KBM-7 (cell line): ENCODE data around the gene DDX28.
"Not testable (repeated sequence)": the region's sequence is repeated elsewhere in the genome, so short reads cannot be mapped to it uniquely, and the experiment has no call there.

Experiments
- DNase-seq: peaks from one replicate; pipeline ENCODE4 v3.0.0-alpha.2; 2015
- in situ Hi-C: fragments of 300-500 bp; cut with MboI; formaldehyde crosslinking; loops from 2 replicates; pipeline ENCODE4 v1.14.3; 2020; ENCODE audit warnings: low sequenced_read_pairs, low pct_unique_long_range_greater_than_20kb, mixed read lengths

Gene DDX28

DNA sequence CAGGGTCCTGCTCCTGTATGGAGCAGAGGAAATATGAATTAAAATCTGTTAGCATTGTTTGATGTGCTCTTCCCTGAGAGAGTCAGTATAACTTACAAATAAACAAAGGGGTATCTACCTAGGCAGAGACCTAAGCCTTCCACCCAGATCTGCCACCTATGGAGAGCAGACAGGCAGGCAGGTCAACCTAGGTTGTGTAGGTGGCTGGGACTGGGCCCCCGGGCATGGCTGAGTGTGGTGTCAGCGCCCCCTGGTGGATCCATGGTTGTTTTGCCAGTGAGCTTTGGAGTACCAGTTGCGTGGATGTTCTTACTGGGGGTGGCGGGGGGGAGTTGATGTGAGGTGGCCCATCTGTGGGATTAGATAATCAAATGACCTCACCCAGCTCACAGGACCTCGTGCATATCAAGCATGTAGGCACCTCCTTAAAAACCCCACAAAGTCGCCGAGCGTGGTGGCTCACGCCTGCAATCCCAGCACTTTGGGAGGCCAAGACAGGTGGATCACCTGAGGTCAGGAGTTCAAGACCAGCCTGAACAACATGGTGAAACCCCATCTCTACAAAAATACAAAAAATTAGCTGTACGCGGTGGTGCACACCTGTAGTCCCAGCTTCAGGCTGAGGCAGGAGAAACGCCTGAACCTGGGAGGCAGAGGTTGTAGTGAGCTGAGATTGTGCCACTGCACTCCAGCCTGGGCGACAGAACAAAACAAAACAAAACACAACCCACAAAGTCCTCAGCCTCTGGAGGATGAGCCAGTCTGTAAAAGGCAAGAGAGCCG, 17.7 kb upstream of the DDX28 start:
- in situ Hi-C loops: no loop called here
- DNase-seq: peak; percentile 85

DNA sequence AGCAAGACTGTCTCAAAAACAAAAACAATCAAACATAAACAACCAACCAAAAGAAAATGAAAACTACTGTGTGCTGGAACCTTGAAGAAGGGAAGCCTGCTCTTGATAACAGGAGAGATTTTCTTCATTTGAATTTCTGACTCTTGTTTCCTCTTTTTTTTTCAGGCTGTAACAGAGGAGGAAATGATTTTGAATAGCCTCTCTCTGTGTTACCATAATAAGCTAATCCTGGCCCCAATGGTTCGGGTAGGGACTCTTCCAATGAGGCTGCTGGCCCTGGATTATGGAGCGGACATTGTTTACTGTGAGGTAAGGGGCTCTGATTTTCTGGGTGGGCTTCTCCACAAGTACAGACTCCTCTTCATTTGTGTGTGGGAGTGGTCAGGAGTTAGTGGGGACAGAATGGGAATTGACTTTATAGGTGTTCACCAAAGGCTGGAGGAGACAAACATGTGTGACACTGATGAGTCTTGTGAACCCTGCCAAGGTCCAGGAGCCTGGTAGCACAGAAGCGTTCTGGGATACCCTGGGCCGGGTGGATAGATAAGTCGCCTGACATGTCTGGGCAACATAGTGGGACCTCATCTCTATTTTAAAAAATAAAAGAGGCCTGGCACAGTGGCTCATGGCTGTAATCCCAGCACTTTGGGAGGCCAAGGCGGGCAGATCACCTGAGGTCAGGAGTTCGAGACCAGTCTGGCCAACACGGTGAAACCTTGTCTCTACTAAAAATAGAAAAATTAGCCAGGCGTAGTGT, 15.0 kb upstream of the DDX28 start:
- DNase-seq: peak; percentile 38
- in situ Hi-C loops: no loop called here

DNA sequence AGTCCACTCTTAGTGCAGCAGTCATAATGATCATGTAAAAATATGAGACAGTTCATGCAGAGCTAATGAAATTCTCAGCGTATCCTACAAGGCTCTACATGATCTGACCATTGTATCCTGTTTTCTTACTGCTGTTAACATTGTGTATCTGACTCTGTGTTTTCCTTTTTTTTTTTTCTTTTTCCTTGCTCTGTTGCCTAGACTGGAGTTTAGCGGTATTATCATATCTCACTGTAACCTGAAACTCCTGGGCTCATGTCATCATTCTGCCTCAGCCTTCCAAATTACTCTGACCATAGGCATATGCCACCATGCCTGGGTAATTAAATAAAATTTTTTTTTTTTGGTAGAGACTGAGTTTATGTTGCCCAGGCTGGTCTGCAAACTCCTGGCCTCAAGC, 12.2 kb upstream of the DDX28 start:
- DNase-seq: no peak
- in situ Hi-C loops: no loop called here

DNA sequence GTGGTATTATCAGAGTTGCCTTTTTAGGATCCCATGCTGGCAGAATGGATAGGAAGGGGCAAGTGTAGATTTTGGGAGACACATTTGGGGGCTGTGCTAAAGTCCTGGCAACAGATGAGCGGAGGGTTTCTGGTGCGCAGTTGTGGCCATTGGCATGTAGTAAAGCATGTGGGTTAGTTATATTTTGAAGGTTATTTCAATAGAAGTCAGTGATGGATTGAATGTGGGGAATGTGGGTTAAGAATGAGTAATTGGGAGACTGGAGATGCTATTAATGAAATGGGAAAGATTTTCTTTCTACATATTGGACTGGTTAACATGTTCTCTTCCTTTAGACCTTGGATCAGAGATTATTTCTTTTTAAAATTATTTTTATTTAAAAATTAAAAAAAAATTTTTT, 10.1 kb upstream of the DDX28 start:
- no peak for DNase-seq
- in situ Hi-C loops: no loop called here

DNA sequence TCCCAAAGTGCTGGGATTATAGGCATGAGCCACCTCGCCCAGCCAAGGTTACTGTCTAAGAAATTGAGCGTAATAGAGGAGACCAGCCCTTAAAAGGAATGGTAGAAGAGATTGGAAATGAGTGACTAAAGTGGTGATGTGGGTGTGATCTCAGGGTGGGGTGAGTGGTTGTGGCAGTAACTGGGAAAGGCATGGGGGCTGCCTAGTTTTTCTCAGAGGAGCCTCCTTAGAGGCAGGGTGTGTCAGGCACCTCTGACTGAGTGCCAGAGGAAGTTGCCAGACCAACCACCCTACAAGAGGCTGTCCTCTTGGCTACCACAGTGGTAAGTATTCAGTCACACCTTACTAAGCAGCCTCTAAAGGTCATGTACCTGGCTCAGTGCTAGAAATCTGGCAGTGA, 8.9 kb upstream of the DDX28 start:
- in situ Hi-C loops: no loop called here

DNA sequence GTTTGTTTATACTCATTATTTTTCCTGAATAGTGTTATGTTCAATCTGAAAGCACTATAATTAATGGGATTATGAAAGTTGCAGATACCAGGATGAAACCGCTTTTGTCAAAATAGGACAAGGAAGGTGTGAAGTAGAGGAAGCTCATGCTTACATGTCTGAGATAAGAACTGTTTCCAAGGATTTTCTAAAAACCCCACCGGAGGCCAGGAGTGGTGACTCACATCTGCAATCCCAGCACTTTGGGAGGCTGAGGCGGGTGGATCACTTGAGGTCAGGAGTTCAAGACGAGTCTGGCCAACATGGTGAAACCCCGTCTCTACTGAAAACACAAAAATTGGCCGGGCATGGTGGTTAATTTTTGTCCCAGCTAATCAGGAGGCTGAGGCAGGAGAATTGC, 7.1 kb upstream of the DDX28 start:
- DNase-seq, in situ Hi-C loops: not testable (repeated sequence)

More for the DNA sequence above, 8.9 kb upstream of the DDX28 start:
- no peak for DNase-seq

DNA sequence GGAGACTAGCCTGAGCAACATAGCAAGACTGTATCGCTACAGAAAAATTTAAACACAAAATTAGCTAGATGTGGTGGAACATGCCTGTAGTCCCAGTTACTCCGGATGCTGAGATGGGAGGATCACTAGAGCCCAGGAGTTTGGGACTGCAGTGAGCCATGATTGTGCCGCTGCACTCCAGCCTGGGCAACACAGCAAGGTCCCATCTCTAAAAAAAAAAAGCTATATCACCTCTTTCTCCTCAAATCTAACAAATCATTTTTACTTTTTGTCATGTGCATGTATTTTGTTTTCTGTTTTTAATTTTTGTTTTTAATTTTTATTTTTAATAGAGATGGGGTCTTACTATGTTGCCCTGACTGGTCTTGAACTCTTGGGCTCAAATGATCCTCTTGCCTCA, 6.0 kb upstream of the DDX28 start:
- no peak for DNase-seq
- in situ Hi-C loops: no loop called here

DNA sequence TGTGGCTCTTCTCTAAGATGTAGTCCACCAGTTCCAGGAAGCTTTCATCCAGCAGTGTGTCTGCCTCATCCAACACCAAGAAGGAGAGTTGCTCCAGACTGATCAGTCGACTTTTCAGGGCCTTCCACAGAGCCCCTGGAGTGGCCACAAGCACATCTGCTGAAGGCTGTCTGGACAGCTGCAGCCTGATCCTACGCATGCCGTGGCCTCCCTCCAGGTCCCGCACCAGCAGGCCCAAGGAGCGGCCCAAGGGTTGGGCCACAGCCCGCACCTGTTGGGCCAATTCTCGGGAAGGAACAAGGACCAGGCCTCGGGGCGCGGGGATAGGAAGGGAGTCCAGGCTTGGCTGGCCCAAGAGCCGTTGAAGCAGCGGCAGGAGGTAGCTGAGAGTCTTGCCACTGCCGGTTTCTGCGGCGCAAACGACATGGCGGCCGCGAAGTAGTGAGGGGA, 729 bp downstream of the DDX28 start:
- DNase-seq: no peak
- in situ Hi-C loops: no loop called here

DNA sequence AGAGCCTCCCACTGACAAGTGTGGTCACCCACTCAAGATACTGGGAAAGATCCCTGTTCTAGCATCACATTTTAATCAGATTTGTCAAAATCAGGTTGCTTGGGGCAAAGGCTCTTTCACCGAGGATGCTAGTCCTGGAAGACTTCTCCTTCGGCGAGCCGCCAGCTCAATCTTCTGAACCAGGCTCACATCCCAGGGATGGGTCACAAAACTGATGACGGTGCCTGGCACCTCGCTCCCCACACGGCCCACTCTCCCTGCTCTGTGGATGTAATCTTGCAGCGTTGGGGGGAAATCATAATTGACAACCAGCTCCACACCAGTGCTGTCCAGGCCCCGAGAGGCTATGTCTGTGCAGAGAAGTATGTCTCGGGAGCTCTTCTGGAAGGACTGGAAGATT, 1.5 kb downstream of the DDX28 start:
- DNase-seq: no peak
- in situ Hi-C loops: no loop called here

DNA sequence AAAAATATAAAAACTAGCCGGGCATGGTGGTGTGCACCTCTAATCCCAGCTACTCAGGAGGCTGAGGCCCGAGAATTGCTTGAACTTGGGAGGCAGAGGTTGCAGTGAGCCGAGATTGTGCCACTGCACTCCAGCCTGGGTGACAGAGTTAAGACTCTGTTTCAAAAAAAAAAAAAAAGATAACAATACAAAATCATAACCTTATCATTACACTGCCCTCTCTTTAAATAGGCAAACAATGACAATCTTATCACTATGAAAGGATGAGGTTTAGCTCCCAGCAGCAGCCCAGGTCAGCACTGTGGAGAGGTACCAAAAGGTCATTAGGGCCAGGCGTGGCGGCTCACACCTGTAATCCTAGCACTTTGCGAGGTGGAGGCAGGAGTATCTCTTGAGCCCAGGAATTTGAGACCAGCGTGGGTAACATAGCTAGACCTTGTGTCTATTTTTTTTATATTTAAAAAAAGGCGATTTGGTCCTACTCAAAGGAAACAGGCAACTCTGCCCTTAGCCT, 3.8 kb downstream of the DDX28 start:
- in situ Hi-C loops: no loop called here
- no peak for DNase-seq

DNA sequence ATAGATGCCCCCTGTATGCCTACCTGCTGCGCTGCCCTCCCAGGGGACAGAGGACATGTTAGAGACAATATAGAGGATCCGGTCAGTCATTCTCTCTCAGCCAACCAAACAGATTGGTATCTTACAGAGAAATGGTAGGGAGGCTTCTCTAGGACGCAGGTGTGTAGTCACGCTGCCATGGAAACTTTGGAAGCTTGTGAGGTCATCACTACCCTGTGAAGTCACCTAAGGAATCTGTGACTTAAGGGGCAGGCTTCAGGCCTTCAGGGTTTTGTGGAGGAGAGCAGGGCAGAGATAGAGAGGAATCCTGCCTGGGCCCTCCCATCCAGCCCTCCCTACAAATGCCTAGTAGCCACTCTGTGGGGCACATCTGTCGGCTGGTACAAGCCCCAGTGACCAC, 7.4 kb downstream of the DDX28 start, which contains the start of gene DPEP2NB:
Gene DPEP2NB (minus strand): TSS at position 231 of the 400 bp plus-strand sequence. CDS start 141 bp downstream, at position 90.
- DNase-seq: no peak
- in situ Hi-C loops: no loop called here

DNA sequence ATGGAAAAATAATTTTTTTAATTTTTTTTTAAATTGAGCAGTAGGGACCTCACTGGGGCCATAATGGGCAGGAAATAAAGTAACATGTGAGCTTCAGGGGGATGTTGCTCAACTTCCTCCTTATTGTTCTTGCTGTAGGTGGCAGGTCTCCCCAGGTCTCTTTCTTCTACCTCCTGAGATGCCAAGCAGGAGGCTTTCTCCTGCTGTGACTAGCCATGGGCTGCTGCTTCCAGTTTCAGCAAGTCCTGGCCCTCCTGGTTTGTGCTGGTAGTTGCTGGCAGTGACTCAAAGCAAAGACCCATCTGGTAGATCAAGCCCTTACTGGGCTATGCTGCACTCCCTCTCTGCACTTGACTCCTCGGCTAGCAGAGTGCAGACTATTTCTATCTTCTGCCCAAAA, 9.6 kb downstream of the DDX28 start:
- in situ Hi-C loops: no loop called here
- peak; percentile 67 for DNase-seq

DNA sequence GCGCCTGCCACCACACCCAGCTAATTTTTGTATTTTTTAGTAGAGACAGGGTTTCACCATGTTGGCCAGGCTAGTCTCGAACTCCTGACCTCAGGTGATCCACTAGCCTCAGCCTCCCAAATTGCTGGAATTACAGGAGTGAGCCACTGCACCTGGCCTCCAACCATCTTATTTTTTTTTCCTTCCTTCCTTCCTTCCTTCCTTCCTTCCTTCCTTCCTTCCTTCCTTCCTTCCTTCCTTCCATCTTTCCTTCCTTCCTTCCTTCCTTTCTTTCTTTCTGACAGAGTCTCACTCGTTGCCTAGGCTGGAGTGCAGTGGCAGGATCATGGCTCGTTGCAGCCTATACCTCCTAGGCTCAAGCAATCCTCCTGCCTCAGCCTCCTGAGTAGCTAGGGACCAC, 13.2 kb downstream of the DDX28 start:
- in situ Hi-C loops, DNase-seq: not testable (repeated sequence)

DNA sequence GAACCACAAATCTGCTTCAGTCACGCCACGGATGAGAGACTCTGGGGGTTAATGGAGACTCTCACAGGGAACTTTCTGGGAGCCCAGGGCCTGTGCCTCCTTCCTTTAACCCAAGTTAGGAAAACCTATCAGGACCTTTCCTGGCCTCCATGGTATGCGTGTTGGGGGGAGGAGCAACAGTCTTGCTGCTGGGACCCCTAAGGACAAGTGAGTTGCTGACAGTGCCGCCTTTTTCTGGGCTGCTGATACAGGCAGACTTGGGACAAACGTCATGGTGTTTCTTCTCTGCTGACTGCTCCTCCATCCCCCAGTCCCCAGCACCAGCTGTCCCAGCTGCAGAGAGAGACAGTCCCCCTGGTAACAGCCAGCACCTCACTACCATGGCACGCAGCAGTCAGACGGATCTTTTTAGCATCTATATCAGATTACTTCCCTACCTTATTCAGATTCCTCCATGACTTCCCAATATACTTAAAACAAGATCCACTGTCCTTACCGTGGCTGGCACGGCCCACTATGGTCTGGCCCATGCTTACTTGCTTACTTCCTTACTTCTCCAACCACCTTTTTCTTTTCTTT, 13.8 kb downstream of the DDX28 start:
- in situ Hi-C loops: no loop called here

DNA sequence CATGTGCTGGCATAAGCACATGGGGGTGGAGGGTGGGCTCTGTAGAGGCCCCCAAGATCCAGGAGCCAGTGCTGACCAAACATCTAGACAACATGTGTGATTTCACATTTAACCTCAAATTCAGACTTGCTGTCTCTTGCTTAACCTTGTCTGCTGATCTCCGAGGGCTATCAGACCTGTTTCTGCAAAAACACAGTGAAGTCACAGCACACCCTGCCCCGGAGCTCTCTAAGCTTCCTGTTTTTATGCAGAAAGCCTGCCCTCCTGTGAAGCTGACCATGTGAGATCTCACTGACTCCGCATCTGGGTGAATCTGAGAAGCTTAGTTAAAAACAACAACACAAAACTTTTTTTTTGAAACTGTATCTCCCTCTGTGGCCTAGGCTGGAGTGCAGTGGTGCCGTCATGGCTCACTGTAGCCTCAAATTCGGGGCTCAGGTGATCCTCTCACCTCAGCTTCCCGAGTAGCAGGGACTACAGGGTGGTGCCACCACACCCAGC, 17.2 kb downstream of the DDX28 start:
- in situ Hi-C loops: no loop called here
- peak; percentile 83 for DNase-seq

More for the DNA sequence above, 13.8 kb downstream of the DDX28 start:
- no peak for DNase-seq

DNA sequence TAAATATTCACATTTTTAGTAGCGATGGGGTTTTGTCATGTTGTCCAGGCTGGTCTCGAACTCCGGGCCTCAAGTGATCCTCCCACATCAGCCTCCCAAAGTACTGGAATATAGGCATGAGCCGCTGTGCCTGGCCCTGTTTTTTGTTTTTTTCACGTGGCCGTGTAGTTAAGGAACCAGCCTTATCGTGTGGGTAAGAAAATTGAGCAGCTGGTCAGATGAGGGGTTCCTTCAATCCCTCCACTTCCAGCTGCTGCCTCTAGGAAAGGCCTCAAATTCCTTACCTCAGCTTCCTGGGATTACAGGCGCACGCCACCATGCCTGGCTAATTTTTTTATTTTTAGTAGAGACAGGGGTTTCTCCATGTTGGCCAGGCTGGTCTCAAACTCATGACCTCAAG, 17.8 kb downstream of the DDX28 start:
- in situ Hi-C loops: no loop called here
- no peak for DNase-seq

DNA sequence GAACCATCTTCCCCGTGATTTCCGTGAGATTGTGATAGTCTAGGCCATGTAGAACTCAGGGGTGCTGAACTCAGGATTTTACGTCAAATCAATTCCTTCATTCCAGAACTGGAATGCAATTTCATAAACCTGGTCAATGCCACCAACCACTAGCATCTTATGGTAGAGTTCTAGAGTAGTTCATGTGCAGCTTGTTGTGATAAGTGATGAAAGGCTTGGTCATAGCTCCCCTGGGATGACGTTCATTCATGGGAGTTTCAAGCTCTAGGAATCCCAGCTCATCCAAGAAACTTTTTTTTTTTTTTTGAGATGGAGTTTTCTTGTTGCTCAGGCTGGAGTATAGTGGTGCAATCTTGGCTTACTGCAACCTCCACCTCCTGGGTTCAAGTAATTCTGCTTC, 20.0 kb downstream of the DDX28 start:
- in situ Hi-C loops: no loop called here
- no peak for DNase-seq

DNA sequence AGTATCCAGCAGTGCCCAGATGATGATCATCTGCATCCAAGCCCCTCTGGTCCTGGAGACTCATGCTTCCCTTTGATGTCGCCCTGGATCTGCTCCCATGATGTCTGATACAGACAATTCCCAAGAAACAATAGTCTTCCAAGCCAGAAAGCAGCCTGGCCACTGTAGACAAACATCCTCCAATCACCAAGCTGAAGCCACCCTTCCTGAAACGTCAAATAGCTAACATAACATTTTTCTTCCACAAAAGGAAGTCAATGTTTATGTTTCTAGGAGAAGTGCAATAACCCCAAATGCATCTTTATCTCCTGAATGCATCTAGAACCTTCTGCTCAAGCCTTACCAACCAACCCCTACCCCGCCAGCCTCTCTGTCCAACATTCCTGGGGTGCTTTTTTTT, 22.6 kb downstream of the DDX28 start:
- peak; percentile 16 for DNase-seq
- in situ Hi-C loops: no loop called here

DNA sequence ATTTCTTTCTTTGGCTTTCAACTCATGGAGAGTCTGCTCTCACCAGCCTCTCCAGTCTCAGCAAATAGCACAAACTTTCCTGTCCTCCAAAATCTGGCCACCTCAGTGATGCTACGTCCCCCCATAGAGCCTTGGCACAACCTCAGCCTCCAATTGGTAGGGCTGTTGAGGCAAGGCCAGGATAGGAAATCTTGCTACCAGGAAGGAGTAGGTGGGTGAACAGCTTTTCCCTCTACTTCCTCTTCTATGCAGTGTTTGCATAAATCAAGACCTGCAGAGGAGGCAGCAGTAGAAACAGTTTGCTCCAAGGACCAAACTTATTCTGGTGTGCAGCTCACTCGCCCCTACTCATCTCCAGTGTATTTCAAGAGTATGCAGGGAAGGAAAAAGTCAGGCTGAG, 23.0 kb downstream of the DDX28 start:
- DNase-seq: peak; percentile 67
- in situ Hi-C loops: no loop called here
